Measurements from ENCODE around the gene MYL9.
A peak's percentile ranks its signal among the peaks of the same experiment; 100 is the strongest.

Gene MYL9

GRCh38 chr20:36526521-36527011 is 14.8 kb upstream of the MYL9 start:
- no peak for DNase-seq

- DNase-seq = no peak
Observed at GRCh38 chr20:36527331-36528125, 13.8 kb upstream of the MYL9 start.

- DNase-seq = peak; percentile 64
Observed at GRCh38 chr20:36528176-36528874, 13.0 kb upstream of the MYL9 start.

- peak; percentile 62 for DNase-seq
Observed at GRCh38 chr20:36528875-36529417, 12.4 kb upstream of the MYL9 start.

- DNase-seq = peak; percentile 64
Observed at GRCh38 chr20:36532388-36532787, 8.9 kb upstream of the MYL9 start.

- DNase-seq = no peak
Observed at GRCh38 chr20:36532822-36533221, 8.5 kb upstream of the MYL9 start.

- DNase-seq = no peak
Observed at GRCh38 chr20:36538026-36538722, 3.1 kb upstream of the MYL9 start.

- DNase-seq = no peak
Observed at GRCh38 chr20:36540551-36541211, 638 bp upstream of the MYL9 start.

- no peak for DNase-seq
Observed at GRCh38 chr20:36541768-36542488, 609 bp downstream of the MYL9 start.

GRCh38 chr20:36542516-36543183 is 1.3 kb downstream of the MYL9 start:
- no peak for DNase-seq

GRCh38 chr20:36543184-36544133 is 2.1 kb downstream of the MYL9 start:
- DNase-seq = no peak

GRCh38 chr20:36544134-36545018 is 3.1 kb downstream of the MYL9 start:
- no peak for DNase-seq

- DNase-seq = no peak
Observed at GRCh38 chr20:36546111-36546736, 4.9 kb downstream of the MYL9 start.

GRCh38 chr20:36547186-36548005 is 6.1 kb downstream of the MYL9 start:
- no peak for DNase-seq

- no peak for DNase-seq
Observed at GRCh38 chr20:36548006-36548315, 6.6 kb downstream of the MYL9 start.

- DNase-seq = no peak
Observed at GRCh38 chr20:36548704-36549627, 7.6 kb downstream of the MYL9 start.

GRCh38 chr20:36549628-36549941 is 8.3 kb downstream of the MYL9 start:
- no peak for DNase-seq

All from NCI-H2171 (cell line).